Hematopoietic multipotent progenitor cell treated with erythropoietin and hydrocortisone succinate and interleukin-3 and kit ligand, for 8 days (in vitro differentiated cells): Measurements from ENCODE around the gene SGCD.

Experiments
- DNase-seq: peaks from one replicate; pipeline ENCODE4 v3.0.0-alpha.2; 2015

Gene SGCD

GRCh38 chr5:156523607-156524006, 196.6 kb downstream of the SGCD start:
- DNase-seq: no peak

GRCh38 chr5:156526081-156526925, 199.3 kb downstream of the SGCD start:
- no peak for DNase-seq

GRCh38 chr5:156527611-156528010, 200.6 kb downstream of the SGCD start:
- DNase-seq: no peak

- no peak for DNase-seq
These were observed 201.7 kb downstream of the SGCD start for GRCh38 chr5:156528673-156529072.

- no peak for DNase-seq
These were observed 202.9 kb downstream of the SGCD start for GRCh38 chr5:156529892-156530291.

GRCh38 chr5:156531199-156531598, 204.2 kb downstream of the SGCD start:
- DNase-seq: no peak

- no peak for DNase-seq
These were observed 206.0 kb downstream of the SGCD start for GRCh38 chr5:156532921-156533320.

GRCh38 chr5:156534085-156534484, 207.1 kb downstream of the SGCD start:
- DNase-seq: no peak

- no peak for DNase-seq
These were observed 208.0 kb downstream of the SGCD start for GRCh38 chr5:156534906-156535485.

- no peak for DNase-seq
These were observed 213.5 kb downstream of the SGCD start for GRCh38 chr5:156540491-156540890.

GRCh38 chr5:156541582-156541981, 214.6 kb downstream of the SGCD start:
- no peak for DNase-seq

GRCh38 chr5:156543348-156544145, 216.6 kb downstream of the SGCD start:
- no peak for DNase-seq

GRCh38 chr5:156552855-156553358, 225.9 kb downstream of the SGCD start:
- DNase-seq: no peak

- DNase-seq: no peak
These were observed 229.9 kb downstream of the SGCD start for GRCh38 chr5:156556666-156557406.

- no peak for DNase-seq
These were observed 233.0 kb downstream of the SGCD start for GRCh38 chr5:156560002-156560401.

- no peak for DNase-seq
These were observed 234.7 kb downstream of the SGCD start for GRCh38 chr5:156561651-156562050.

GRCh38 chr5:156570615-156571014, 243.7 kb downstream of the SGCD start:
- no peak for DNase-seq

GRCh38 chr5:156581725-156582124, 254.8 kb downstream of the SGCD start:
- DNase-seq: no peak

- no peak for DNase-seq
These were observed 255.2 kb downstream of the SGCD start for GRCh38 chr5:156582193-156582598.

- no peak for DNase-seq
These were observed 257.9 kb downstream of the SGCD start for GRCh38 chr5:156584871-156585270.

GRCh38 chr5:156585999-156586398, 259.0 kb downstream of the SGCD start:
- no peak for DNase-seq

- no peak for DNase-seq
These were observed 260.0 kb downstream of the SGCD start for GRCh38 chr5:156587012-156587411.

- DNase-seq: no peak
These were observed 261.3 kb downstream of the SGCD start for GRCh38 chr5:156588306-156588705.
